ENCODE measurements around the gene RAB11FIP4.

- TF ChIP-seq CTCF (conservative IDR thresholded peaks at IDR 0.05 in 1 of 2, IDR thresholded peaks at IDR 0.05 in 1 of 2; ENCODE audit: low read depth in 1 of 2, low read length in 2 of 2) (no peak), EZH2 (IDR thresholded peaks at IDR 0.05; ENCODE audit: low read length, missing control alignments) (no peak)
These were observed 20.3 kb downstream of the RAB11FIP4 start for GRCh38 chr17:31411707-31412285.
